Effector memory CD4-positive, alpha-beta T cell (primary cell): Measurements from ENCODE around the gene FA2H.

ENCODE experiments used
- DNase-seq, 3 donors: peaks; one replicate each; pipeline ENCODE4 v3.0.0-alpha.2; 2020
- H3K27ac ChIP-seq: 2 replicates; pipeline ENCODE4 v1.7.0; 2013; ENCODE audit warnings: mild to moderate bottlenecking, low read length, moderate library complexity; ENCODE audit not compliant: insufficient read depth, poor library complexity, severe bottlenecking
- H3K27me3 ChIP-seq: replicated peaks from 2 replicates; pipeline ENCODE4 v1.7.0; 2013; ENCODE audit warnings: mild to moderate bottlenecking, low read length; ENCODE audit not compliant: insufficient read depth, control insufficient read depth, poor library complexity, severe bottlenecking
- H3K36me3 ChIP-seq: 2 replicates; pipeline ENCODE4 v1.7.0; 2013; ENCODE audit warnings: mild to moderate bottlenecking, low read length, moderate library complexity; ENCODE audit not compliant: control insufficient read depth, insufficient read depth
- H3K4me1 ChIP-seq: 2 replicates; pipeline ENCODE4 v1.7.0; 2013; ENCODE audit warnings: low read length, mild to moderate bottlenecking; ENCODE audit not compliant: control insufficient read depth, insufficient read depth, poor library complexity, severe bottlenecking
- H3K4me3 ChIP-seq: 2 replicates; pipeline ENCODE4 v1.7.0; 2013; ENCODE audit warnings: low read length, low read depth, mild to moderate bottlenecking; ENCODE audit not compliant: insufficient read depth, poor library complexity, severe bottlenecking
- H3K9me3 ChIP-seq: 2 replicates; pipeline ENCODE4 v1.7.0; 2013; ENCODE audit warnings: mild to moderate bottlenecking, low read length, moderate library complexity; ENCODE audit not compliant: control insufficient read depth

The FA2H gene

DNA sequence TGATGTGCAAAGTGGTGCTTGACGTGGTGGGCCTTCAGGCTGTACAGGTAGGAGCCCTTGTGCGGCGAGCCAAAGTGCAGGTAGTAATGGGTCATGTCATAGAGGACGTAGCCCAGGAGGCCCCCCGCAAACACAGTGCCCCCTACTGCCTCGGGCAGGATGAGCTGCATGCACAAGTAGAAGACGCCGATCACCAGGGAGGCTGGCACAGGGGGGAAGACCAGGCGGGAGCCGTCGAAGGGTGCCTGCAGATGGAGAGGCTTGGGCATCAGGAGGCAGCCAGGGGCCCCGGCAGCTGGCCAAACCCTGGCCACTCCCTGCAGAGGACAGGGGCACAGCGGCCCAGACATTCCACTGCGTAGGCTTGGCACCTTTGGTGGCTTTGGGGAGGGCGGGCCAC, 58.3 kb downstream of the FA2H start:
- Histone ChIP-seq H3K27ac (no peak overlapping the region), H3K27me3 (no peaks in the 10 kb centered on the region), H3K4me3 (no peak overlapping the region), H3K9me3 (no peaks in the 10 kb centered on the region), H3K4me1 (no peaks in the 10 kb centered on the region), H3K36me3 (no peaks in the 10 kb centered on the region)
- no peak for DNase-seq

DNA sequence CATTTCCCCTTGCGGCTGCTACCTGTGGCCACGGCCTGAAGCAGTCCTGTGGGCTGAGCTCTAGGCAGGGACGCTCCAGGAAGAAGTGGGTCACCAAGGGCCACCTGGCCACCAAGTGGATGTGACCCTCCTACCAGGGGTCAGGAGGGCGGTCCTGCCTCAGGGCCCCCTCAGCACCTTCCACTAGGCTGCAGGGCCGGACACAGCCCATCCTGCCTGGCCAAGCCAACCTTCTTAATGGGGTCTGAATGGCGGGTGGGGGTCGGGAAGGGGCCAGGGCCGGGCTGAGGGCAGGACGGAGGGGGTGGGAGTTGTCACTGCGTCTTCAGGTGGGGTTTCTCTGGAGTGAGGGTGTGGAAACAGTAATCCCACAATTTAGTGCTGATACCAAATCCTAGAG, 60.7 kb downstream of the FA2H start:
- Histone ChIP-seq H3K9me3 (no peaks in the 10 kb centered on the region), H3K4me3 (no peak overlapping the region), H3K27me3 (no peaks in the 10 kb centered on the region), H3K27ac (no peak overlapping the region), H3K36me3 (no peaks in the 10 kb centered on the region), H3K4me1 (no peaks in the 10 kb centered on the region)
- DNase-seq: no peak

DNA sequence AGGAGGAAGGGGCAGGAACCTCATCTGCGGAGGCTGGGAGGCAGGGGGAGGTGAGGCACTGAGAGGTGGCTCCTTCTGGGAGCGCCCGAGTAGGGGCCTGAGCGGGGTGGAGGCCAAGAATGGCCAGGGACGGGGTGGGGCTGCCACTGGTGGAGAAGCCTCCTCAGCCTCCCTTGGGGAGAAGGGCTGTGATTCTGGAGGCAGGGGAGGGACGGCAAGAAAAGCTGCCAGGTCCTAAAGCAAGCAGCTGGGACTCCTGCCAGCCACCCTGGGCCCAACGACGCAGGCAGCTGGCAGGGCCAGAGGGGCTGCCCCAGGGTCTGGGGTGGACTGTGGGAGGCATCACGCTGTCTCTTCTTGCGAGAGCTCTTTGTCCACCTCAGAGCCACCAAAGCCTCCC, 61.3 kb downstream of the FA2H start:
- H3K4me1 ChIP-seq: no peaks in the 10 kb centered on the region
- H3K36me3 ChIP-seq: no peaks in the 10 kb centered on the region
- no peaks in the 10 kb centered on the region for H3K27me3 ChIP-seq
- no peak overlapping the region for H3K4me3 ChIP-seq
- no peaks in the 10 kb centered on the region for H3K9me3 ChIP-seq
- no peak overlapping the region for H3K27ac ChIP-seq
- no peak for DNase-seq

DNA sequence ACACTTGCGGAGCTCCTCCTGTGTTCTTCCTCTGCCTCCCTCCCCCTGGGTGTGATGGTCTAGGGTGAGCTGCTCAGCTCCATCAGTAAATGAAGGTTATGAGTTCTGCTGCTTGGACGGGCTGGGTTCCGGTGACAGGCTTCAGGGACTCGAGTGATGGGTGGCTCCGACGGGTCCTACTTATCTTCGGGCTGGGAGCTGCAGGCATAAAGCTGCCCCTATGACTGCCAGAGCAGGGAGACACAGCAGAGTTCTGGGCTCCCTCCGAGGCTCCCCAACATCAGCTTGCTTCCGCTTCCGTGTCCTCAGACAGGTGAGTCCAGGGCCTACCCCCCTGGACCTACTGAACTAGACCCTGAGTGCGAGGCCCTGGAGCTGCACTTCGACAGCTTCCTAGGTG, 62.7 kb downstream of the FA2H start:
- no peaks in the 10 kb centered on the region for H3K36me3 ChIP-seq
- H3K4me3 ChIP-seq: no peak overlapping the region
- no peaks in the 10 kb centered on the region for H3K4me1 ChIP-seq
- no peaks in the 10 kb centered on the region for H3K27me3 ChIP-seq
- no peak overlapping the region for H3K27ac ChIP-seq
- no peaks in the 10 kb centered on the region for H3K9me3 ChIP-seq
- no peak for DNase-seq

DNA sequence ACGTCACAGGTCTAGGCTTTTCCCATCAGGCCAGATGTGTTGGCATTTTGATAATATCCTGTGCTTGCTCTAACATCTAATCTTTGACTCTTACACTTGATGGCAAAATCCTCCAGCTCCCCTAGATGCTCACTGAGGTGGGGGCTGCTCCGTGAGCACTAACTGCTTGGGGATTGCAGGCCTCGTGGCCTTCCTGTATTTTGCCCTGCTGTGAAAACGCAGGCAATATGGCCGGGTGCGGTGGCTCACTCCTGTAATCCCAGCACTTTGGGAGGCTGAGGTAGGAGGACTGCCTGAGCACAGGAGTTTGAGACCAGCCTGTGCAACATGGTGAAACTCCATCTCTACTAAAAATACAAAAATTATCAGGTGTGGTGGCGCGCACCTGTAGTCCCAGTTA, 64.2 kb downstream of the FA2H start:
- DNase-seq: no peak
- Histone ChIP-seq H3K27me3 (no peaks in the 10 kb centered on the region), H3K4me1 (no peaks in the 10 kb centered on the region), H3K36me3 (no peaks in the 10 kb centered on the region), H3K9me3 (no peaks in the 10 kb centered on the region), H3K4me3 (no peak overlapping the region), H3K27ac (no peak overlapping the region)

DNA sequence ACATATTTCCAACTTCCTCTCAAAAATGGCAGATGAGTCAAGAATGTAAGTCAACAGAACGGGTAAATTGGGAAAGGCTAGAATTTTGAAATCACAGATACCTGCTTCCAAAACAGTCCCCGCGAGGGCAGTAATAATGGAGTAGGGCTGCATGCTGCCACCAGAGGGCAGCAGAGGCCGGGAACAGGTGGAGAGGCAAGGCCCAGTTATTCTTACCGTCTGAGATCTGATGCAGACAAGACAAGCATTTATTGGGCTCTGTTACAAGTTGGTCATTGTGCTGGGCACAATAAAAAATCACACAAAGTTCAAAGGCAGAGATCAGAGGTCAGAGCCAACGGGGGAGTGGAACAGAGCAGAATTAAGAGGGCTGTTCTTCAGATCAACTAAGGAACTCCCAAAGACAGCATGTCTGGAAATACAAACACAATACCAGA, 65.2 kb downstream of the FA2H start:
- no peaks in the 10 kb centered on the region for H3K27me3 ChIP-seq
- DNase-seq: peak; percentile 56 to 69 (median 57)
- no peaks in the 10 kb centered on the region for H3K4me1 ChIP-seq
- no peak overlapping the region for H3K27ac ChIP-seq
- H3K4me3 ChIP-seq: no peak overlapping the region
- no peaks in the 10 kb centered on the region for H3K9me3 ChIP-seq
- no peaks in the 10 kb centered on the region for H3K36me3 ChIP-seq

DNA sequence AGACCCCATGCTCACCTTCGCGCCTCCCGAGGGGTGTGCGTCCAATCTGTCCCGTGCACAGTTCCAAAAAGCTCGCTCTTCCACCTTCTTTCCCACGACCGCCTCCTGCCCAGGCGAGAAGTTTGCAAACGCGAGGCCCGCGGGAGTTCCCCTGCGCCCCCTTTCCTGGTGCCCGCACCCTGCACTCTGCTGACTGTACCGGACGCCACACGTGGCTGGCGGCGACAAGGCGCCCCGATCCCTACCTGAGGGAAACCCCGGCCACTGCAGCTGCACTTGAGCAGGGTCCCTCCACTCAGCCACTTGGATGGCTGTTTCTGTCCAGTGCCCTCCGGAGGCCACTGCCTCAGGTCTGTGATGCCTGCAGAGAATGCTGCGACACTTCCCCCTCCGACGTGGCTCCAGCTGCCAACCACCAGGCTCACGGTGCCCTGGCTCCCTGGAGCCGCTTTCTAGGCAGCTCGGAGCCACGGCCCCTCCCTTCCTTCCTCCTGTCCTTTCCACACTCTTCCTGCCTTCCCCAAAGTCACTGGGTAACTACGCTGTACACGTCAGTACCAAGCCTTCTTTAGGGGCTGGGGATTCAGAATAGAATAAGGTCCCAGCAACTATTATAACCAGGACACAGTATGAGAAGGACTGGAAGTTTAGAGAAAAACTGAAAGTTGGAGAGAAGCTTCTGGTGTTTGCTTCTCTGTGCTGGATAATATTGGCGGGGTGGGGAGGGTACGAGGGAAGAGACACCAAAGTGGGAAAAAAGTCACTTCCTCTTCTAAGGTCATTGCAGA, 74.0 kb downstream of the FA2H start, which contains the start of gene MLKL:
Gene MLKL (minus strand): TSS at position 425 of the 788 bp plus-strand sequence. CDS start 5,105 bp downstream, outside the sequence.
- peaks cover 20% of the 10 kb centered on the region for H3K4me1 ChIP-seq

DNA sequence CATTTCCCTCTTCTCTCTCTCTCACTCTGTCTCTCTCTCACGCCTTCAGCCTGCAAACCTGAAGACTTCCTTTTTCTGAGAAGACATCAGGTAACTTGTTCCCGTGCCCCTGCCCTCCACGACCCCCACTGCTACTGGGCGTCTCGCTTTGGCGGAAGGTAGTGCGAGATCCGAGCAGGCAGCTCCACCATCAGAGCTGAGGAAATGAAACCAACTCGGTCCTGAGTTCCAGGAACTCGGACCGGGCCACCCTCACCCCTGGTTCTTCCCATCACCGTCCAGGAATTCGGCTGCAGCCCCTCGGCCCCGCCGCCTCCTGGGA, 74.5 kb downstream of the FA2H start:
- peaks cover 20% of the 10 kb centered on the region for H3K4me1 ChIP-seq
- no peaks in the 10 kb centered on the region for H3K9me3 ChIP-seq
- H3K27ac ChIP-seq: peak overlapping the region; percentile 76
- H3K4me3 ChIP-seq: peak overlapping the region; percentile 90
- H3K27me3 ChIP-seq: no peaks in the 10 kb centered on the region
- no peaks in the 10 kb centered on the region for H3K36me3 ChIP-seq
- no peak for DNase-seq

More for the DNA sequence above, 74.0 kb downstream of the FA2H start, which contains the start of gene MLKL:
- H3K9me3 ChIP-seq: no peaks in the 10 kb centered on the region
- peak within 1 kb of the TSS; percentile 76 for H3K27ac ChIP-seq
- H3K27me3 ChIP-seq: no peaks in the 10 kb centered on the region
- DNase-seq: peak; percentile 41 to 47 (median 46)
- H3K4me3 ChIP-seq: peak within 1 kb of the TSS; percentile 90
- H3K36me3 ChIP-seq: no peaks in the 10 kb centered on the region

DNA sequence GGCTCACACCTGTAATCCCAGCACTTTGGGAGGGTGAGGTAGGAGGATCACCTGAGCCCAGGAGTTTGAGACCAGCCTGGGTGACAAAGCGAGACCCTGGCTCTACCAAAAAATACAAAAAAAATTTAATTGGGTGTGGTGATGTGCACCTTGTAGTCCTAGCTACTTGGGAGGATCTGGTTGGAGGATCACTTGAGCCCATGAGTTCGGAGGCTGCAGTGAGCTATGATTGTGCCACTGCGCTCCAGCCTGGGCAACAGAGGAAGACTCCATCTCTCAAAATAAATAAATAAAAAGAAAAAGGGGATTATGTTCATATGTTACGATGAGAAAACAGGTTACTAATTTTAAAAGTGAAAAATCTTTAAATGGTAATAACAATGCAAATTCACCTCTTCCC, 75.0 kb downstream of the FA2H start:
- peaks cover 20% of the 10 kb centered on the region for H3K4me1 ChIP-seq
- H3K36me3 ChIP-seq: no peaks in the 10 kb centered on the region
- no peaks in the 10 kb centered on the region for H3K27me3 ChIP-seq
- peak overlapping the region; percentile 90 for H3K4me3 ChIP-seq
- DNase-seq: no peak
- H3K27ac ChIP-seq: peak overlapping the region; percentile 76
- H3K9me3 ChIP-seq: no peaks in the 10 kb centered on the region

DNA sequence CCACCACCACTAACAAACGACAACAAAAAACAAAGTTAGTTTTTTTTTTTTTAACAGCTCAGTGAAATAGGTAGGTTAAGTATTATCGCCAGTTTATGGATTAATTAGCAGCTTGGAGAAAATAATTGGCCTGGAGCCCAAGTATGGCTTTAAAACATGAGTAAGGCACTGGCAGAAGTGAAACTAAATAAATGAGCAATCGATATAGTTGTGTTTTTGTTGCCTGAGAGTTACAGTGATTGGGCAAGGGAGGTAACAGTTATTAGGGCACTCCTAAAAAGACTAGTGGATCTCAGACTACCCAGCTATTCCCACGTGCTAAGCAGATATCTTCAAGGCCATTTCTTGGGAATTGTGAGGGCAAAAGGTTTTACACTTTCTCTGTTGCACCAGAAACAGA, 76.4 kb downstream of the FA2H start:
- Histone ChIP-seq H3K4me3 (peak overlapping the region; percentile 37), H3K4me1 (peaks cover 20% of the 10 kb centered on the region)
- no peak for DNase-seq

More for the DNA sequence above, 76.4 kb downstream of the FA2H start:
- H3K27me3 ChIP-seq: no peaks in the 10 kb centered on the region
- no peaks in the 10 kb centered on the region for H3K9me3 ChIP-seq
- H3K36me3 ChIP-seq: peaks cover 9% of the 10 kb centered on the region
- no peak overlapping the region for H3K27ac ChIP-seq
